ENCODE measurements around the gene DAZAP2.

DAZAP2 gene

DNA sequence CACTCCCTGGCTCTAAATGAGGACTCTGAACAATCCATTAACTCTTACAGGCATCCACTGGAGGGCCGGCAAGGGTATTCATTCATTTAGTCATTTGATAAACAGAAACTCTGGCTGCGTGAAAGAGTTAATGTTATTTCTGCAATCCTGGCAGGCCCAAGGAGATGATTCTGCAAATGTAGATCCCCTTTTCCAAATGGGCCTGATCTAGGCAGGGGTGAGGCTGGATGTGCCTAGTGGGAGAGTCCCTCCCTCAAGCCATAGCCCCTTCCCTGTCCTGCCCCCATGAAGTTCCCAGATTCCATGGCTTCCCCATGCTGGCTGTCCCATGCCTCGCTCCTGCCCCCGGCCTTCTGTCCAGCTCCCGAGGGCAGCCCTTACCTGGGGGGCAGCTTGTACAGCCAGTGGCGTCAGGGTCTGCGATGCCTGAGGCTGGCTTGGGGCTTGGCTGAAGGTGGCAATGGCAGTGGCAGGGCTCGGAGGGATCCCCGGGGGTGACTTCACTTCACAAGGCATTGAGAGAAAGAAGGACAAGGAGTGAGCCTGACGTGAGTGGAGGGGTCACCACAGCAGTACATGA, 39.2 kb upstream of the DAZAP2 start:
- TF ChIP-seq, protein P1, sequence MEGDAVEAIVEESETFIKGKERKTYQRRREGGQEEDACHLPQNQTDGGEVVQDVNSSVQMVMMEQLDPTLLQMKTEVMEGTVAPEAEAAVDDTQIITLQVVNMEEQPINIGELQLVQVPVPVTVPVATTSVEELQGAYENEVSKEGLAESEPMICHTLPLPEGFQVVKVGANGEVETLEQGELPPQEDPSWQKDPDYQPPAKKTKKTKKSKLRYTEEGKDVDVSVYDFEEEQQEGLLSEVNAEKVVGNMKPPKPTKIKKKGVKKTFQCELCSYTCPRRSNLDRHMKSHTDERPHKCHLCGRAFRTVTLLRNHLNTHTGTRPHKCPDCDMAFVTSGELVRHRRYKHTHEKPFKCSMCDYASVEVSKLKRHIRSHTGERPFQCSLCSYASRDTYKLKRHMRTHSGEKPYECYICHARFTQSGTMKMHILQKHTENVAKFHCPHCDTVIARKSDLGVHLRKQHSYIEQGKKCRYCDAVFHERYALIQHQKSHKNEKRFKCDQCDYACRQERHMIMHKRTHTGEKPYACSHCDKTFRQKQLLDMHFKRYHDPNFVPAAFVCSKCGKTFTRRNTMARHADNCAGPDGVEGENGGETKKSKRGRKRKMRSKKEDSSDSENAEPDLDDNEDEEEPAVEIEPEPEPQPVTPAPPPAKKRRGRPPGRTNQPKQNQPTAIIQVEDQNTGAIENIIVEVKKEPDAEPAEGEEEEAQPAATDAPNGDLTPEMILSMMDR (IDR thresholded peaks at IDR 0.05; ENCODE audit: borderline replicate concordance, extremely low read depth, low read length, poor library complexity, severe bottlenecking) = no peak
- TF ChIP-seq EZH2 (IDR thresholded peaks at IDR 0.05; ENCODE audit: borderline replicate concordance, low read depth, low read length, severe bottlenecking) = no peak

DNA sequence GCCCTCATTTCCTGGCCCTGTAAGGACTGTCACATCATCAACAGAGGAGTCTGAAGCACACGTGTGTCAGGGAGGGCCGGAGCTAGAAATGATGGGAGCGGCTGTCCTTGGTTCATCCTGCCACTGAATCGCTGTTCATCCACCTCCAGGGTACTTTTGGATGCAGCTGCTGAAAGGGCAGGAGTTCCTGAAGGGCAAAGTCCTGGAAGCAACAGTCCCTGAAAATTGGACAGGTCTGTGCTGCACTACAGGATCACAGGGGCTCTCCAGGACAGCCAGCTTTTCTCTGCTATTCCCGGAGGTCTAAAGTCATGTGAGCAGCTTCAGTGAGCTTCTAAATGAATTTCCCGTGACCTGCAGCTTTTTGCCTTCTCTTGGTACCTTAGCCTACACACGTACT, 38.5 kb upstream of the DAZAP2 start:
- no peak for DNase-seq
- H2AFZ ChIP-seq (ENCODE audit: low read depth, low read length) = no peak overlapping the region
- ATAC-seq (ENCODE audit: insufficient read depth, low read depth) = no peak
- H3K36me3 ChIP-seq (ENCODE audit: insufficient read depth, low read length) = no peaks in the 10 kb centered on the region
- no peak overlapping the region for H3K4me3 ChIP-seq (ENCODE audit: low read depth in 1 of 2, low read length in 2 of 2)
- TF ChIP-seq, protein P1 (IDR thresholded peaks at IDR 0.05; ENCODE audit: borderline replicate concordance, extremely low read depth, low read length, poor library complexity, severe bottlenecking) = no peak
- TF ChIP-seq EZH2 (IDR thresholded peaks at IDR 0.05; ENCODE audit: borderline replicate concordance, low read depth, low read length, severe bottlenecking) = no peak
- H3K9ac ChIP-seq (ENCODE audit: low read depth, low read length) = no peak overlapping the region
- H3K9me3 ChIP-seq (ENCODE audit: insufficient read depth, low read length, severe bottlenecking) = no peaks in the 10 kb centered on the region
- no peaks in the 10 kb centered on the region for H3K79me2 ChIP-seq (ENCODE audit: insufficient read depth, low read length)
- no peaks in the 10 kb centered on the region for H4K20me1 ChIP-seq (ENCODE audit: insufficient read depth, low read length)
- H3K4me1 ChIP-seq (ENCODE audit: insufficient read depth, low read length) = no peaks in the 10 kb centered on the region
- no peaks in the 10 kb centered on the region for H3K27me3 ChIP-seq (ENCODE audit: insufficient read depth, low read length, poor library complexity)
- no peak overlapping the region for H3K27ac ChIP-seq (ENCODE audit: low read length)
- no peak overlapping the region for H3K4me2 ChIP-seq (ENCODE audit: insufficient read depth, low read length)

More for the DNA sequence above, 39.2 kb upstream of the DAZAP2 start:
- Histone ChIP-seq H4K20me1 (ENCODE audit: insufficient read depth, low read length) (no peaks in the 10 kb centered on the region), H3K27me3 (ENCODE audit: insufficient read depth, low read length, poor library complexity) (no peaks in the 10 kb centered on the region), H3K9me3 (ENCODE audit: insufficient read depth, low read length, severe bottlenecking) (no peaks in the 10 kb centered on the region), H2AFZ (ENCODE audit: low read depth, low read length) (no peak overlapping the region), H3K4me1 (ENCODE audit: insufficient read depth, low read length) (no peaks in the 10 kb centered on the region), H3K27ac (ENCODE audit: low read length) (no peak overlapping the region), H3K4me2 (ENCODE audit: insufficient read depth, low read length) (no peak overlapping the region), H3K9ac (ENCODE audit: low read depth, low read length) (no peak overlapping the region), H3K4me3 (ENCODE audit: low read depth in 1 of 2, low read length in 2 of 2) (no peak overlapping the region), H3K36me3 (ENCODE audit: insufficient read depth, low read length) (no peaks in the 10 kb centered on the region), H3K79me2 (ENCODE audit: insufficient read depth, low read length) (no peaks in the 10 kb centered on the region)
- DNase-seq (no peak), ATAC-seq (ENCODE audit: insufficient read depth, low read depth) (no peak)

DNA sequence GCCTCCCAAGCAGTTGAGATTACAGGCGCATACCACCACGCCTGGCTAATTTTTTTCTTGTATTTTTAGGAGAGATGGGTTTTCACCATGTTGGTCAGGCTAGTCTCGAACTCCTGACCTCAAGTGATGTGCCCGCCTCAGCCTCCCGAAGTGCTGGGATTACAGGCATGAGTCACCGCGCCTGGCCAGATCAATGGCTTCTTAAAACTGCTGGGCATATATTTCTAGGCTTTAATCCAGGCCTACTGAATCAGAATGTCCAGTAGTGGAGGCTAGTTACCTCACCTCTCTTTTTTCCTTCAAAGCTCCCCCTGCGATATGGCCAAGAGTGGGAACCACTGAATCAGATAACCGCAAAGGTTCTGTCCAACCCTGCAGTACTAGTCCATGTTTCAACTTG, 37.8 kb upstream of the DAZAP2 start:
- no peak overlapping the region for H2AFZ ChIP-seq (ENCODE audit: low read depth, low read length)
- H3K4me2 ChIP-seq (ENCODE audit: insufficient read depth, low read length) = no peak overlapping the region
- H3K79me2 ChIP-seq (ENCODE audit: insufficient read depth, low read length) = no peaks in the 10 kb centered on the region
- no peaks in the 10 kb centered on the region for H4K20me1 ChIP-seq (ENCODE audit: insufficient read depth, low read length)
- no peak overlapping the region for H3K4me3 ChIP-seq (ENCODE audit: low read depth in 1 of 2, low read length in 2 of 2)
- H3K4me1 ChIP-seq (ENCODE audit: insufficient read depth, low read length) = no peaks in the 10 kb centered on the region
- H3K27ac ChIP-seq (ENCODE audit: low read length) = no peak overlapping the region
- TF ChIP-seq, protein P1 (IDR thresholded peaks at IDR 0.05; ENCODE audit: borderline replicate concordance, extremely low read depth, low read length, poor library complexity, severe bottlenecking) = no peak
- no peak for TF ChIP-seq EZH2 (IDR thresholded peaks at IDR 0.05; ENCODE audit: borderline replicate concordance, low read depth, low read length, severe bottlenecking)
- no peaks in the 10 kb centered on the region for H3K36me3 ChIP-seq (ENCODE audit: insufficient read depth, low read length)
- ATAC-seq (ENCODE audit: insufficient read depth, low read depth) (no peak), DNase-seq (no peak)
- no peaks in the 10 kb centered on the region for H3K27me3 ChIP-seq (ENCODE audit: insufficient read depth, low read length, poor library complexity)
- H3K9ac ChIP-seq (ENCODE audit: low read depth, low read length) = no peak overlapping the region
- H3K9me3 ChIP-seq (ENCODE audit: insufficient read depth, low read length, severe bottlenecking) = no peaks in the 10 kb centered on the region

All from DND-41 (cell line).